ENCODE data around the gene FNDC3B.

GRCh38 chr3:172132721-172133311, 93.4 kb downstream of the FNDC3B start:
- TF ChIP-seq POLR2AphosphoS5 (IDR thresholded peaks at IDR 0.05; ENCODE audit: low read depth, low read length) (no peak), CTCF (IDR thresholded peaks at IDR 0.05) (no peak), SIN3A (IDR thresholded peaks at IDR 0.05; ENCODE audit: borderline replicate concordance, insufficient read depth, low read depth, low read length) (no peak), REST (IDR thresholded peaks at IDR 0.05; ENCODE audit: insufficient read depth in 1 of 2, low read depth in 2 of 2, low read length in 1 of 2) (no peak)
